ENCODE data around the gene OR1I1.

Gene OR1I1

DNA sequence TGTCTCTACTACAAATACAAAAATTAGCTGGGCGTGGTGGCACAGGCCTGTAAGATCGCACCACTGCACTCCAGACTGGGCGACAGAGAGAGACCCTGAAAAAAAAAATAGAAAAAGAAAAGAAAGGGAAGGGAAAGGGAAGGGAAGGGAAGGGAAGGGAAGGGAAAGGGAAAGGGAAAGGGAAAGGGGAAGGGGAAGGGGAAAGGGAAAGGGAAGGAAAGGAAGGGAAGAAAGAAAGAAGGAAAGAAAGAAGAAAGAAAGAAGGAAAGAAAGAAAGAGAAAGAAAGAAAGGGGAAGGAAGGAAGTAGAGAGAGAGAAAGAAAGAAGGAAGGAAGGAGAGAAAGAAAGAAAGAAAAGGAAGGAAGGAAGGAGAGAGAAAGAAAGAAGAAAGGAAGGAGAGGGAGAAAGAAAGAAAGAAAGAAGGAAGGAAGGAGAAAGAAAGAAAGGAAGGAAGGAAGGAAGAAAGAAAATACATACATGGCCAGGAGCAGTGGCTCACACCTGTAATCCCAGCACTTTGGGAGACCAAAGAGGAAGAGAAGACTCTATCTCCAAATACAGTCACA lies 17.1 kb downstream of the OR1I1 start:
- no peak for DNase-seq

DNA sequence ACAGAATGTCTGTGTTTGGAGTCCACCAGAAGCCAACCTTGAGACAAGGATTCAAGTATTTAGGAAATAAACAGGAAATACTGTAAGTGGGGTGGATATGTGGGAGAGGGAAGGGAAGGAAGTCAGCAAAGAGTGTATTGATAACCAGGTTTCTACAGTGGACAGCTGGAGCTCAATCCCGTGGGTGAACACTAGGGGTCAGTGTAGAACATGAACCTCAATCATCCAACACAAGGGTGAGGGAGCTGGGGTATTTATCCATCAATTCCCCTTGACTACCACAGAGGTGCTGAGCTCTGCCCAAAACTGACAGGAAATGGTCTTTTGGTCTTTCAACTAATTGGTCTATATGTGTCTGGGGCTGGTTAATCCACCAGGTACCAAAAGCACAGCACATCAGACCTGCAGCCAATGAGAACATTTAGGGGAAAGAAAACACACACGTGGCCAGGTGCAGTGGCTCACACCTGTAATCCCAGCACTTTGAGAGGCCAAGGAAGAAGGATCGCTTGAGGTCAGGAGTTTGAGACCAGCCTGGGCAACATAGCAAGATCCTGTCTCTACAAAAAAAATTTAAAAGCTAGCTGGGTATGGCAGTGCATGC lies 19.6 kb downstream of the OR1I1 start:
- DNase-seq: peak; percentile 46

- no peak for DNase-seq
Observed at GRCh38 chr19:15104003-15104402, 22.0 kb downstream of the OR1I1 start.

DNA sequence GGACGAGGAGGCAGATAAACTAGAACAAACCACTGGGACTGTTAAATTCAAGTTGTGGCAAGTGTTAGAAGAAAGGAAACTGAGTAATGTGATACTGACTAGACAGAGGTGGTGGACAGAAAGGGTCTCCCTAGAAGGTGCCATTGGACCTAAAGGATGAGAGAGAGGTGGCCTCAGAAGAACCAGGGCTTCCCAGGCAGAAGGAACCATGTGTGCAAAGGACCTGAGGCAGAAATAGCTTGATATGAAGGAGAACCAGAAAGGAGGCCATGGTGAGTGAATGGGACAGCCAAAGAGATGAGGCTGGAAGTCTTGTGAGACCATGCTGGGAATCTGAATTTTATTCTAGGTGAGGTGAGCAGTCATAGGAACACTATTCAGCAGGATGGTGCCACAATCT lies 22.4 kb downstream of the OR1I1 start:
- no peak for DNase-seq

DNA sequence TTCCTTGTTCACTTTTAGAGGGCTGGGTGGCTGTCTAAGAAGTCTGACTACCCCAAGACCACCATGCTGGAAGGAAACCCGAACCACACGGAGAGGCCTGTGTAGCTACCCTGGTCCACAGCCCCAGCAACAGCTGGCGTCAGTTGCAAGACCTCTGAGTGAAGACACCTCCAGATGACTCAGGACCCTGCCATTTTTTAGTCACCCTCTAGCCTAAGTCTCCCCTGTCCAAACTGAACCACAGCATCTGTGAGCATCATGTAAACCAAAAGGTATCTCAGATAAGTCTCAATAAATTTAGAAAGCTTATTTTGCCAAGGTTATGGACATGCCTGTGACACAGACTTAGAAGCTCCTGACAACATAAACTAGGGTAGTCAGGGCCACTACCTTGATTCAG lies 23.0 kb downstream of the OR1I1 start:
- no peak for DNase-seq

- DNase-seq: peak; percentile 27
Observed at GRCh38 chr19:15107061-15108010, 25.3 kb downstream of the OR1I1 start, which contains the start of gene SYDE1. Gene SYDE1 (plus strand): TSS chr19:15107401. CDS start chr19:15107434, 33 bp downstream.

- no peak for DNase-seq
Observed at GRCh38 chr19:15108145-15108844, 26.3 kb downstream of the OR1I1 start.

- no peak for DNase-seq
Observed at GRCh38 chr19:15108845-15109767, 27.1 kb downstream of the OR1I1 start.

GRCh38 chr19:15109768-15110417 lies 27.9 kb downstream of the OR1I1 start:
- DNase-seq: no peak

DNA sequence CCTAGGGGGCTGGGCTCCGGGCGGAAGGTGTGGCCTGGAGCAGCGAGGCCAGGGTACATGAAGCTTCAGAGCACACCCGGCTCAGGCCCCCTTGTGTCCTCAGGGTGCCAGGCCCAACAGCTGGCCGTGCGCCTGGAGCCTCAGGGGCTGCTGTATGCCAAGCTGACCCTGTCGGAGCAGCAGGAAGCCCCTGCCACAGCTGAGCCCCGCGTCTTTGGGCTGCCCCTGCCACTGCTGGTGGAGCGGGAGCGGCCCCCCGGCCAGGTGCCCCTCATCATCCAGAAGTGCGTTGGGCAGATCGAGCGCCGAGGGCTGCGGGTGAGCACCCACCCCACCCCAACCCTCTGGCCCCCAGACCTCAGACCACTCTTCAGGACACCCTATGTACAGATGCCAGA lies 28.4 kb downstream of the OR1I1 start:
- no peak for DNase-seq

GRCh38 chr19:15111758-15112157 lies 29.7 kb downstream of the OR1I1 start:
- DNase-seq: no peak

DNA sequence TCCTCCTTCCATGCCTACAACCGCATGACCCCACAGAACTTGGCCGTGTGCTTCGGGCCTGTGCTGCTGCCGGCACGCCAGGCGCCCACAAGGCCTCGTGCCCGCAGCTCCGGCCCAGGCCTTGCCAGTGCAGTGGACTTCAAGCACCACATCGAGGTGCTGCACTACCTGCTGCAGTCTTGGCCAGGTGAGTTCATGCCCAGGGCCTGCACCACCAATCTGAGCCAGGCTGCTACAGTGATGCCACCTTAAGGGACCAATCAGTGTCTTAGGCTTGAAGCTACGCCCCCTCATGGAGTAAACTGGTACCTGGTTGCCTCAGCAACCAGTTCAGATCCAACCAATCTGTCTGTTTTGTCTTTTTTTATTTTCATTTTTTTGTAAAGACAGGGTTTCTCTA lies 30.4 kb downstream of the OR1I1 start:
- no peak for DNase-seq

- DNase-seq: no peak
Observed at GRCh38 chr19:15113245-15114152, 31.5 kb downstream of the OR1I1 start.

DNA sequence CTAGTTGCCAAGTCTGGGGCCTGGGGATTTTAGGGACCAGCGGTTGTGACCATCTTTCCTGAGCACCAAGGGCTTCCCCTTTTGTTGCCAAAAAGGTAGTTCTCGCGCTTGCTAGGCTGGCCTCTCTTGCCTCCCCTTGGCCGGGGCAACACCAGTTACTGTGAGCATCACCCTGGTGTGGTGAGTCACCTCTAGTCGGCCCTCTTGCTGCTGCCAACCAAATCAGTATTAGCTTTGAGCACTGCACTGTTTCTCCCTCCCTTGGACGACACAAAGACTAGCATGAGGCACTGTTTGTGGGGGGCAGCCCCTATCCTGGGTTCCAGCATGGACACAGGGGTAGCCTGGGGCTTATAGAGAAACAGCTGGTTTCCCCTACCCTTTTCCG lies 32.1 kb downstream of the OR1I1 start:
- DNase-seq: no peak

GRCh38 chr19:15115080-15115479 lies 33.1 kb downstream of the OR1I1 start:
- DNase-seq: no peak

GRCh38 chr19:15115762-15116615 lies 34.0 kb downstream of the OR1I1 start:
- no peak for DNase-seq

GRCh38 chr19:15116856-15117255 lies 34.8 kb downstream of the OR1I1 start:
- no peak for DNase-seq

DNA sequence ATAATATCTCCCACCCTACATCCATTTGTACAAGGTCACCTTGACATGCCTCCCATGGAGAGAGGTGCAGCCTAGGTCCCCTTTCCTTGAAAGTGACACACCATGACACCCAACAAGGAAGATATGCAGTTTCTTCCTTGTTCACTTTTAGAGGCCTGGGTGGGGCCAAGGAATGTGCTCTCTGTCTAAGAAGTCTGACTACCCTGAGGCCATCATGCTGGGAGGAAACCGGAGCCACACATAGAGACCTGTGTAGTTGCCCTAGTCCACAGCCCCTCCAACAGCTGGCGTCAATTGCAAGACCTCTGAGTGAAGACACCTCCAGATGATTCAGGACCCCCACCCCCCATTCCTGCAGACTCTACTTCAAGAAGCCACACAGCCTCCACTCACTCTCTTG lies 36.2 kb downstream of the OR1I1 start:
- DNase-seq: no peak

GRCh38 chr19:15118789-15119494 lies 36.9 kb downstream of the OR1I1 start:
- no peak for DNase-seq

Data from stimulated activated CD4-positive, alpha-beta T cell treated with anti-CD3 and anti-CD28 coated beads, Interleukin-4, amount 100 ng/mL, for 1 hour (primary cell).